Smooth muscle cell of bladder (primary cell): ENCODE data around the gene FKBP8. TPM values are rescaled to one million over a fixed set of nuclear protein-coding genes. Genes with fewer than 3 reads are reported as not detected.

Experiments
- total RNA-seq: library from RNA; depleted of rRNA; stranded (reverse); fragments of >200 nt; gene quantifications from 2 replicates; pipeline ENCODE4 v1.2.3, GENCODE V29; 2014

The FKBP8 gene
- total RNA-seq: 256 and 265 TPM in 2 replicates

DNA sequence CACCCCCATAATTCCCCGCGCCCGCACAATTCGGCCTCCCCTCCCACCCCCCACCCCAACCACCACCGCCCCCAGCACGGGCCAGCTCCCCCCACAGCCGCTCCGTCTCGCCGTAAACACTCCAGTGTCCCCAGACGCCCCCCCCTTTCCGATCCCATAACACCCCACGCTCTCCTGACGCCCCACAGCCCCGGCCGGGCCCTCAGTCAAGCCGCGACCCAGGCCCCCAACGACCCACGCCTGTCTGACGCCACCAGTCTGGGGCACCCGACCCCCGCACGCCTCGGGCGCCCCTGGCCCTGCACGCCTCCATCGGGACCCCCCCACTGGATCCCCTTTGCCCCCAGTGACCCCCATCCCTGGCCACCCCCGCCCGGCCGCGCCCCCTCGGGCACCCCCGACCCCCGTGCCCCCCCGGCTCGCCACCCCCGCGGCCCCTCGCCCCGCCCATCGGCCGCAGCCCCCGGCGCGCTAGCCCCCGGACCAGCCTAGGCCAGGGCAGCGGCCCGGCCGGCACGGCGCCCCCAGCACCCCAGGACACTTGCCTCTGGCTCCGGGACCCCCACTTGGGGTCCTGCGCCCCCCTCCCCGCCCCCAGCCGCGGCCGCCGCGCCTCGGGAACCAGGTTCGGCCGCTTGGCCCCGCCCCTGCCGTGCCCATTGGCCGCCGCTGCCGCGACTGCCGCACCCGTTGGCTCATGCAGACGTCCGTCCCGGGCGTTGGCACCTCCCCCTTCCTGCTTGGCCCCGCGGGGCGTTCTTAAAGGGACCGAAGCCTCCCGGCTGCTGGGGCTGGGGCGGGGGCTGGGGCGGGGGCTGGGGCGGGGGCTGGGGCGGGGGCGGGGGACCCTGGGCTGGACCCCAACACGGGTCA lies at the start of gene FKBP8:
TSS of gene FKBP8 (minus strand) at position 633 of the 873 bp plus-strand sequence. CDS start 1,603 bp downstream, outside the sequence.

DNA sequence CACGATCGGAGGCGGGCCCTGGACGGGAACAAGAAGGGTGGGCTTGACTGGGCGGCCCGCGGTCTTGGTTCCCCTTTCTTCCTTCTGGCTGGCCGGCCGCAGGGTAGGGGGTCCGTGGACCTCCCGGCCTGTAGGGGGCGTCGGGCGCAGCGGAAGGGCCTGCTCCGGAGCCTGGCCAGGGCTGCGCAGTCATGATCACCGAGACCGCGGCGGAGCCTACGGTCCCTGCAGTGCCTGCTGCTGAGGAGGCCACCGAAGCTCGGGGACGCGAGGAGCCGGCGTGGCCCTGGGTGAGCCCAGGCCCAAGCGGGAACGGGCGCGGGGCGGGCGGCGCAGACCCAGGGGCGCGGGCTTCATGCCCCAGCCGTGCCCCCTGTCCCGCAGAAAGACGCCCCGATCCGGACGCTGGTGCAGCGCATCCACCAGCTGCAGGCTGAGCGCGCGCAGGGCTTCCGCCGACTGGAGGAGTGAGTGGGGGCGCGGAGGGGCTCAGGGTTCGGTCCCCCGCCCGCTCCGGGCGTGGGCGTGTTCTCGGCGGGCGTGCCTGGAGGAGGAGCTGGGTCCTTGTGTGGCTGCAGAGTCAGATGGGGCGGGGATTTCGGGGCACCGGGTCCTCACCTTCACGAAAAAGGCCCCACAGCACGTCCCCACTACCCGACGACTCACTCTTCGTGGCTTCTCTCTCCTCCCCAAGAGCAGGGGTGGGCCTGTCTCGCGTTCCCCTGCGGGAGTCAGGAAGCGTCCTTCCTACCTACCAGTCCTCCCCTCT lies 45.4 kb upstream of the FKBP8 start, which contains the start of gene REX1BD:
TSS of gene REX1BD (plus strand) at position 188 of the 769 bp plus-strand sequence. CDS start at position 192, 4 bp downstream.

DNA sequence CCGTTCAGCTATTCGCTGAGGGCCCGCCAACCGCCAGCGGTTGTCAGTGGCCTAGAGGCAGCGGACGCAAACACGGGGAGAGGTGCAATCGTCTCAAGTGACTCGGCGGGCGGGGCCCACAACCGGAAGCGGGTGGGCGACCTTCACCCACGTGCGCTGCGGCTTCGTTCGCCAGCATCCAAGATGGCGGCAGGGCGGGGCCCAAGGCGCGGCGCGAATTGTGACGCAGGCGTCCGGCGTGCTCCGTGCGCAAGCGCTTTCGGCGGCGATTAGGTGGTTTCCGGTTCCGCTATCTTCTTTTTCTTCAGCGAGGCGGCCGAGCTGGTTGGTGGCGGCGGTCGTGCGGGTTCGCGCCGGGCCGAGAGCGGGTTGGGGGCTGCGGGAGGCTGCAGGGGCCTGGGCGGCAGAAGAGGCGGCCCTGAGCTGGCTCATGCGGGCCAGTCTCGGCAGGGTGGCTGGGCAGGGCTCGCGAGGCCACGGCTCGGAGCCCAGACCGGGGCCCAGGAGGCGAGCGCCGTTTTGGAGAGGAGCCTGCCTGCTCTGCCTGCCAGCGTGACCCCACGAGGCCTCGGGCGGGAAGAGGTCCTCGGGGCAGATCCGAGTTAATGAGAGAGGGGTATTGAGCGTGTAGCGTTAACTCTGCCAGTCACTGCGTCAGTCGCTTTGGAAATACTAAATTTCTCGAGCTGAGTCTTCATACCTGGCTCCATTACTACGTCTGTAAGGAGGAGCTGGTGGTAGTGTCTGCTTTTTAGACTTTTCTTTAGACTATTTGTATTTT lies 28.4 kb upstream of the FKBP8 start, which contains the start of gene UBA52:
TSS of gene UBA52 (plus strand) at position 294 of the 781 bp plus-strand sequence. CDS start 1,444 bp downstream, outside the sequence.

GRCh38 chr19:18557411-18558201 lies 14.2 kb upstream of the FKBP8 start, which contains the start of gene KXD1:
Gene KXD1, plus strand, starts transcription at chr19:18557870. Its CDS starts 4,187 bp downstream, at chr19:18562057.

GRCh38 chr19:18521692-18522123 lies 21.7 kb downstream of the FKBP8 start, which contains the start of gene ELL:
Gene ELL, minus strand, starts transcription at chr19:18522070. Its CDS starts 15 bp downstream, at chr19:18522055.

Other genes with a start within 250 kb of the FKBP8 start
- 78.1 and 107 TPM in 2 replicates for gene LSM4, start 220.5 kb downstream of the FKBP8 start, total RNA-seq
- gene PGPEP1, start 203.0 kb downstream of the FKBP8 start, total RNA-seq: 33.1 and 44.2 TPM in 2 replicates
- gene GDF15, start 157.4 kb downstream of the FKBP8 start, total RNA-seq: 62.4 and 105 TPM in 2 replicates
- gene LRRC25, start 146.0 kb downstream of the FKBP8 start, total RNA-seq: 0.14 and 0.28 TPM in 2 replicates
- 32.9 and 45.6 TPM in 2 replicates for gene SSBP4, start 124.2 kb downstream of the FKBP8 start, total RNA-seq
- 9.2 and 23.0 TPM in 2 replicates for gene ISYNA1, start 105.4 kb downstream of the FKBP8 start, total RNA-seq
- 17.8 and 20.9 TPM in 2 replicates for gene ELL, start 21.5 kb downstream of the FKBP8 start, total RNA-seq
- 54.0 and 65.1 TPM in 2 replicates for gene KXD1, start 14.3 kb upstream of the FKBP8 start, total RNA-seq
- 1,243 and 1,519 TPM in 2 replicates for gene UBA52, start 28.3 kb upstream of the FKBP8 start, total RNA-seq
- 39.9 and 44.1 TPM in 2 replicates for gene REX1BD, start 45.2 kb upstream of the FKBP8 start, total RNA-seq
- gene CRLF1, start 63.2 kb upstream of the FKBP8 start, total RNA-seq: 28.7 and 60.3 TPM in 2 replicates
- gene TMEM59L, start 69.3 kb upstream of the FKBP8 start, total RNA-seq: 1.00 and 2.3 TPM in 2 replicates
- 3.1 and 3.7 TPM in 2 replicates for gene KLHL26, start 93.5 kb upstream of the FKBP8 start, total RNA-seq
- 1.6 and 2.8 TPM in 2 replicates for gene CRTC1, start 140.1 kb upstream of the FKBP8 start, total RNA-seq
- 1.3 and 5.7 TPM in 2 replicates for gene COMP, start 247.7 kb upstream of the FKBP8 start, total RNA-seq